CD4-positive, alpha-beta T cell treated with Interleukin-10 for 1 hour (primary cell): Measurements from ENCODE around the gene ASB15.
A peak's percentile ranks its signal among the peaks of the same experiment; 100 is the strongest.
"Not testable (repeated sequence)": the region's sequence is repeated elsewhere in the genome, so short reads cannot be mapped to it uniquely, and the experiment has no call there.

Experiments
- DNase-seq: peaks from one replicate; pipeline ENCODE4 v3.0.0-alpha.2; 2020

ASB15 gene

GRCh38 chr7:123599766-123600165 is 1.9 kb upstream of the ASB15 start:
- no peak for DNase-seq

- DNase-seq, result no peak
Observed at GRCh38 chr7:123600876-123601275, 745 bp upstream of the ASB15 start.

GRCh38 chr7:123602648-123603047 is 1.0 kb downstream of the ASB15 start:
- DNase-seq, result no peak

- DNase-seq, result no peak
Observed at GRCh38 chr7:123604739-123605138, 3.1 kb downstream of the ASB15 start.

- DNase-seq, result no peak
Observed at GRCh38 chr7:123607423-123607975, 5.9 kb downstream of the ASB15 start.

GRCh38 chr7:123608991-123609882 is 7.6 kb downstream of the ASB15 start:
- DNase-seq, result no peak

- no peak for DNase-seq
Observed at GRCh38 chr7:123609883-123610239, 8.2 kb downstream of the ASB15 start.

GRCh38 chr7:123612024-123612423 is 10.4 kb downstream of the ASB15 start:
- no peak for DNase-seq

- DNase-seq, result no peak
Observed at GRCh38 chr7:123615344-123615743, 13.7 kb downstream of the ASB15 start.

GRCh38 chr7:123616223-123616622 is 14.6 kb downstream of the ASB15 start:
- DNase-seq, result no peak

GRCh38 chr7:123621707-123622106 is 20.1 kb downstream of the ASB15 start:
- no peak for DNase-seq

- DNase-seq, result no peak
Observed at GRCh38 chr7:123622660-123623386, 21.2 kb downstream of the ASB15 start.

GRCh38 chr7:123624527-123625183 is 23.0 kb downstream of the ASB15 start:
- peak; percentile 55 for DNase-seq

GRCh38 chr7:123625254-123625653 is 23.6 kb downstream of the ASB15 start:
- no peak for DNase-seq

GRCh38 chr7:123627851-123628250 is 26.2 kb downstream of the ASB15 start:
- no peak for DNase-seq

GRCh38 chr7:123628829-123629228 is 27.2 kb downstream of the ASB15 start:
- no peak for DNase-seq

GRCh38 chr7:123629281-123629680 is 27.7 kb downstream of the ASB15 start:
- DNase-seq, result no peak

- DNase-seq, result no peak
Observed at GRCh38 chr7:123632808-123633207, 31.2 kb downstream of the ASB15 start.

- DNase-seq, result no peak
Observed at GRCh38 chr7:123633553-123633952, 31.9 kb downstream of the ASB15 start.

GRCh38 chr7:123634011-123634573 is 32.5 kb downstream of the ASB15 start:
- not testable (repeated sequence) for DNase-seq

GRCh38 chr7:123635551-123636359 is 34.1 kb downstream of the ASB15 start:
- no peak for DNase-seq

- DNase-seq, result no peak
Observed at GRCh38 chr7:123637203-123637602, 35.6 kb downstream of the ASB15 start.
